Cardiac fibroblast (primary cell): ENCODE results near the gene VAT1.
A peak's percentile ranks its signal among the peaks of the same experiment; 100 is the strongest.

Experiments
- DNase-seq, 2 donors: peaks; one replicate each; pipeline versions ENCODE4 v3.0.0 to v3.0.0-alpha.2; 2010; ENCODE audit warnings: low read depth in 2 of 2
- H3K4me3 ChIP-seq, 2 donors: replicated peaks in 1 of 2; 1 replicate in 1 of 2; 2 replicates in 1 of 2; pipeline ENCODE4 v1.5.1; 2011; ENCODE audit warnings: low read depth in 2 of 2, low read length in 2 of 2, mild to moderate bottlenecking in 2 of 2, moderate library complexity in 1 of 2
- TF ChIP-seq, protein P1 (sequence below): IDR thresholded peaks from one replicate; pipeline ENCODE4 v1.5.1; 2011; ENCODE audit warnings: low read depth, mild to moderate bottlenecking, low read length, inconsistent platforms

The VAT1 gene

DNA sequence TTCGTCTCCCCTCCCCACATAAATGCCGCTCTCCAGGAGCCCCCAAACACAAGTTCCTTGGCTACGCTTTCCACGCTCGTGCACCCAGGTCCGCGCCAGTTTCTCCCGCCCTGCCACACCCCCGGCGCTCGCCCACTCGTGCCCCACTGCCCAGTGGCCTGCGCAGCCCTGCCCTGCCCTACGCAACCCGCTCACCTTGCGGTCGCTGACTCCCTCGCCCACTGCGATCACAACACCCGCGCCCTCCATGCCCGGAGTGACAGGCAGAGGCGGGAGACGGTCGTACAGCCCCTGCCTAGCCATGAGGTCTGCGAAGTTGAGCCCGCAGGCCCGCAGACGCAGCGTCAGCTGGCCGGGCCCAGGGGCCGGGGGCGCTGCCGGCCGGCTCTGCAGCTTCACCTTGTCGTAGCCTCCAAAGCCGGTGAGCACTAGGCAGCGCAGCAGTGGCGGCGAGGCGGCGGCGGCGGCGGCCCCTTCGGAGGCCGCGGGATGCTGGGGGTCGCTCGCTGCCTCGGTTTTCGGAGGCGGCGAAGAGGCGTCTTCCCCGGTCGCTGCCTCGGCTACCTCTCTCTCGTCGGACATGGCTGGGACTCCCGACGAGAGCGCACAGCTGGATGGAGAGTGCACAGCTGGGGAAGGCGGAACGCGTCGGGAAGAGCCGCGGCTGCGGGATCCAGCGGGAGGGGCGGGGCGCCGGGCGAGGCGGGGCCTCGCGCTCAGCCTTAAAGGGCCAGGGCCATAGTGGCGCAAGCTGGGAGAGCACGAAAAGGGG, at the start of gene VAT1:
TSS of gene VAT1 (minus strand) at position 645 of the 772 bp plus-strand sequence. CDS start at position 582, 63 bp downstream.
- TF ChIP-seq, protein P1, sequence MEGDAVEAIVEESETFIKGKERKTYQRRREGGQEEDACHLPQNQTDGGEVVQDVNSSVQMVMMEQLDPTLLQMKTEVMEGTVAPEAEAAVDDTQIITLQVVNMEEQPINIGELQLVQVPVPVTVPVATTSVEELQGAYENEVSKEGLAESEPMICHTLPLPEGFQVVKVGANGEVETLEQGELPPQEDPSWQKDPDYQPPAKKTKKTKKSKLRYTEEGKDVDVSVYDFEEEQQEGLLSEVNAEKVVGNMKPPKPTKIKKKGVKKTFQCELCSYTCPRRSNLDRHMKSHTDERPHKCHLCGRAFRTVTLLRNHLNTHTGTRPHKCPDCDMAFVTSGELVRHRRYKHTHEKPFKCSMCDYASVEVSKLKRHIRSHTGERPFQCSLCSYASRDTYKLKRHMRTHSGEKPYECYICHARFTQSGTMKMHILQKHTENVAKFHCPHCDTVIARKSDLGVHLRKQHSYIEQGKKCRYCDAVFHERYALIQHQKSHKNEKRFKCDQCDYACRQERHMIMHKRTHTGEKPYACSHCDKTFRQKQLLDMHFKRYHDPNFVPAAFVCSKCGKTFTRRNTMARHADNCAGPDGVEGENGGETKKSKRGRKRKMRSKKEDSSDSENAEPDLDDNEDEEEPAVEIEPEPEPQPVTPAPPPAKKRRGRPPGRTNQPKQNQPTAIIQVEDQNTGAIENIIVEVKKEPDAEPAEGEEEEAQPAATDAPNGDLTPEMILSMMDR: no peak
- DNase-seq: peak; percentile 76 to 80
- peak within 1 kb of the TSS; percentile 99 to 100 for H3K4me3 ChIP-seq

DNA sequence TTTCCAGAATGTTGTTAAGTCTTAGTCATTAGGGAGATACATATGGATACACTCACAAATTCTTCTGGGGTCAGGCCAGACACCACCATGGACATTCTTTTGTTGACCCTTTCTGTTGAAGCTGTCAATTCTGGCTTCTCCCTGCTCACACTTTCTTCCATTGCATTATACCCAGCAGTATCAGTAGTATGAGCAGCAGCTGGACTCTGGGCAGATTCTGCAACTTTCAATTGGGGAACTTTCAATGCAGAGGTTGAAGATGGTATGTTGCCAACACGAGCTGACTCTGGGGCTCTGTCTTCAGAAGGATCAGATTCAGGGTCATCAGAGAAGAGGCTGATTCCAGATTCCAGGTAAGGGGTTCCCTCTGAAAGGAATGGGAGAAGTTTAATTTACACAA, 48.7 kb upstream of the VAT1 start:
- TF ChIP-seq, protein P1: no peak

DNA sequence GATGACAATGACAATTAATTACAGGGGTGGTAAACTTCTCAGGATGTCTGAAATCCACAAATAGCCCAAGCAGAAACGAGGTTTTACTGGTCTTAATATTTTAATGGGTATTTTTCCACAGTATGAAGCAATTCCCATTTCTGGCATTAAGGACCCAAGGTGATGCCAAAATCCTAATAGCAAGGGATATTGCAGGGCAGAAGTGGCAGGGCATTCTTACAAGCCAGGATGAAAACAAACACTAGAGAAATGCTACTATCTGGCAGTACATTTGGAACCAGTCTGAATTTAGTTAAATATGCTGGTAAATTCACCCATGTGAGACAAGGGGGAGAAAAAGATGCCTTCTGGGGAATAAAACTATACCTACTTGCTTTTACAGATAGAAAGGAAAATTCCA, 48.1 kb upstream of the VAT1 start:
- TF ChIP-seq, protein P1: no peak
- H3K4me3 ChIP-seq: no peak overlapping the region
- no peak for DNase-seq

More for the DNA sequence above, 48.7 kb upstream of the VAT1 start:
- DNase-seq: peak in 1 of 2 donors; percentile 2
- no peak overlapping the region for H3K4me3 ChIP-seq

DNA sequence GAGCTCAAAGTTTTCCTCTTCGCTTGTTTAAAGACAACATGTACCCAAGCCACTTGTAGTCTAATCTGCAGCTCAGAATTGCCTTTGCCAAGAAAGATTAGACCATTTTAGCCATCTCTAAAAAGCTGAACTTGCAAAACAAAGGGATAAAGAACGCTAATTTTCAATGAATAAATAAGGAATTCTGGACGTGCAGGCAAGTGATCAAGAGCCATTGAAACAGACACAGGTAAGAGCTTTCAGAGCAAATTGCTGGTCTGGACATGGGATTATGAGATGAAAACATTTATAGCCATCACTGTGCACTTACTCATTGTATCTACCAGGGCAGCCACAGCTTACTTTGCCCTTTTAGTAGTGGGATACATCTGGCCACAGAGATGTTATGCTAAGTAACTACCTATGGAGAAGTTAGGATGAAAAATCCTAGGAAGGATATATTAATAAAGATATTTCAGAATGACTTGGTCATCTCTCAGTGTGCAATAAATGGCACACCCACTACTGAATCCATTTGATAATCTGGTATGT, 47.2 kb upstream of the VAT1 start:
- no peak for DNase-seq
- H3K4me3 ChIP-seq: no peak overlapping the region
- TF ChIP-seq, protein P1: no peak

DNA sequence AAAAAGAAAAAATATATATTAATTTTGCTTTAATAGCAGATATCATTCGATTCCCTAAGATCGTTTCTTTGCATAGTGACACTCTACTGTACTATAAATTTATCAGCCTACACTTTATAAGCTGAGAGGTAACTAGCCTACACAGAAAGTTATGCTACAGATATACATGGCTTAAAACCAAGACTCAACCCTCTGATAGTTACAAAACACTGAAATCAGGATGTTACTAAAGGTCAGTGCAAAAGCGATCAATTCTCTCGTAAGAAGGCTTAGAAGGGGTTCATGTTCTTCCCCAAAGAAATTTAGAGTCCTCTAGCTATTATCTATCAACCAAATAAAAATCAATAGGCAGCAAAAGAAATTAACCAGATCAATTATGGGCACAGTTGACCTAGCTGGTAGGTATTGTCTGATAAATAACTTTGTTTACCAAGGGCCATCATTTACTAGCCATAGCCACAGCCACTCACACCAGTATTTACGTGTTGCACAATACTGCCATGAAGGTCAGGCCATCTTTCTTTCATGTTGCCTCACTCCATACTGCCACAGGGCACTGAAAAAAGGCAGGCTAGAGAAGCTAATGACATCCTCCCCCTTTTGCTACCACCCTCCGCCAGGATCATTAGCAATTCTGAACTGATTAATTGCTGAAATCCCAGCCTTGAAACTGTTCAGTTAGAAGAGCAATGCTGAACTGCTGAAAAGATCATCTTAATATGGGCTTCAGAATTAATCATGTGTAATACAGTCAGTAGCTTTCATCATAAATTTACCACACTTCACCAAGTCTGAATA, 46.6 kb upstream of the VAT1 start:
- no peak overlapping the region for H3K4me3 ChIP-seq
- DNase-seq: no peak
- TF ChIP-seq, protein P1: no peak

DNA sequence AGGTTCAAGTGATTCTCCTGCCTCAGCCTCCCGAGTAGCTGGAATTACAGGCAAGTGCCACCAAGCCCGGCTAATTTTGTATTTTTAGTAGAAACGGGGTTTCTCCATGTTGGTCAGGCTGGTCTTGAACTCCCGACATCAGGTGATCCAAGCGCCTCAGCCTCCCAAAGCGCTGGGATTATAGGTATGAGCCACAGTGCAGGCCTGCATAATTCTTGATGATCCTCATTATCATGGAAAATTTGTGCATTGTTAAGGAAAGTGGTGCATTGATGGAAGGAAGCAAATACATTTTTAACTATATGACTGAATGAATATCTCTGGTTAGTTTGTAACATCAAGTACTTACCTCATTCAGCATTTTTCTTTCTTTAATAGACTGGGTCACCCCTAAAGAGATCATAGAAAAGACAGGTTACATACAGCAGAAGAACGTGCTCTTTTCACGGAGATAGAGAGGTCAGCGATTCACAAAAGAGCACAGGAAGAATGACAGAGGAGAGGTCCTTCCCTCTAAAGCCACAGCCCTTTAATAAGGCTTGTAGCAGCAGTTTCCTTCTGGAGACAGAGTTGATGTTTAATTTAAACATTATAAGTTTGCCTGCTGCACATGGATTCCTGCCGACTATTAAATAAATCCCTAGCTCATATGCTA, 40.9 kb upstream of the VAT1 start:
- H3K4me3 ChIP-seq: no peak overlapping the region
- DNase-seq: no peak
- TF ChIP-seq, protein P1: no peak
